Prostate gland (tissue), 2 donors: Measurements from ENCODE around the gene IL6R. TPM values are rescaled to one million over a fixed set of nuclear protein-coding genes. Genes with fewer than 3 reads are reported as not detected.
"Not testable (repeated sequence)": the region's sequence is repeated elsewhere in the genome, so short reads cannot be mapped to it uniquely, and the experiment has no call there.

Experiments used
- DNase-seq: peaks from one replicate; pipeline ENCODE4 v3.0.0-alpha.2; 2019; ENCODE audit warnings: low spot score
- H3K27ac ChIP-seq, 2 donors: fragments of 200-600 bp; sonication (generic); 2 replicates each; pipeline ENCODE4 v1.5.1; 2017 to 2019
- H3K27me3 ChIP-seq: fragments of 200-600 bp; sonication (generic); replicated peaks from 2 replicates; pipeline ENCODE4 v1.5.1; 2019; ENCODE audit not compliant: insufficient read depth
- H3K36me3 ChIP-seq, 2 donors: fragments of 200-600 bp; sonication (generic); 1 replicate in 1 of 2; 2 replicates in 1 of 2; pipeline versions ENCODE4 v1.5.1 to v1.8.1; 2017 to 2019
- H3K4me1 ChIP-seq: fragments of 200-600 bp; sonication (generic); replicated peaks from 2 replicates; pipeline ENCODE4 v1.5.1; 2019
- H3K4me3 ChIP-seq, 2 donors: fragments of 200-600 bp; sonication (generic); 2 replicates each; pipeline ENCODE4 v1.5.1; 2017 to 2019
- H3K9me3 ChIP-seq: fragments of 200-600 bp; sonication (generic); 2 replicates; pipeline ENCODE4 v1.5.1; 2017
- CTCF ChIP-seq, 4 experiments: fragments of 200-600 bp in 2 of 4; fragments of 450-650 bp in 2 of 4; sonication (generic) in 2 of 4; IDR thresholded peaks; 1 replicate in 3 of 4; 2 replicates in 1 of 4; pipeline ENCODE4 v1.5.1; 2016 to 2019; ENCODE audit warnings: antibody characterized with exemption in 4 of 4, mild to moderate bottlenecking in 2 of 4, moderate library complexity in 2 of 4
- POLR2A ChIP-seq: fragments of 450-650 bp; IDR thresholded peaks from one replicate; pipeline ENCODE4 v1.6.1; 2016; ENCODE audit warnings: antibody characterized with exemption, mild to moderate bottlenecking
- POLR2AphosphoS5 ChIP-seq: sonication (generic); formaldehyde crosslinking; IDR thresholded peaks from one replicate; pipeline ENCODE4 v1.6.1; 2017; ENCODE audit warnings: antibody characterized with exemption
- WGBS: methylation state at CpG from one replicate; pipeline ENCODE4 v1.1.5; 2018; 5-methylcytosine and 5-hydroxymethylcytosine counted together
- intact Hi-C: fragments of 100-400 bp; cut with DNase I; formaldehyde crosslinking; loops from one replicate; pipeline ENCODE4 v1.14.2; 2022
- total RNA-seq, 2 donors: library from RNA; depleted of rRNA; stranded (reverse); fragments of >200 nt; gene quantifications; one replicate each; pipeline ENCODE4 v1.1.0, GENCODE V29; 2016

Gene IL6R
- total RNA-seq, 2 donors from 2014 or later: 70.1 to 80.7 TPM

GRCh38 chr1:154485910-154486496 is 80.9 kb downstream of the IL6R start:
- TF ChIP-seq POLR2AphosphoS5: no peak
- WGBS: 43% methylated on average over 7 of the region's 7 CpGs
- intact Hi-C loops: loop anchor here (5.0 kb wide), 1 partner anchor 56 kb away; no protein-coding TSS in a partner anchor
- H3K27ac ChIP-seq: no peak overlapping the region
- H3K36me3 ChIP-seq: no peaks in the 10 kb centered on the region
- H3K4me1 ChIP-seq: no peaks in the 10 kb centered on the region
- H3K4me3 ChIP-seq: no peak overlapping the region
- no peaks in the 10 kb centered on the region for H3K9me3 ChIP-seq
- DNase-seq: no peak
- no peaks in the 10 kb centered on the region for H3K27me3 ChIP-seq

- H3K27me3 ChIP-seq, H3K27ac ChIP-seq, H3K4me3 ChIP-seq, H3K4me1 ChIP-seq, H3K36me3 ChIP-seq, H3K9me3 ChIP-seq, DNase-seq: not testable (repeated sequence)
- 73% methylated on average over 5 of the region's 5 CpGs for WGBS
- intact Hi-C loops: loop anchor here (5.0 kb wide), 1 partner anchor 56 kb away; no protein-coding TSS in a partner anchor
These were observed 81.6 kb downstream of the IL6R start for GRCh38 chr1:154486756-154487155.

GRCh38 chr1:154488922-154489321 is 83.8 kb downstream of the IL6R start:
- 62% methylated on average over 15 of the region's 20 CpGs for WGBS
- H3K4me1 ChIP-seq: no peaks in the 10 kb centered on the region
- H3K9me3 ChIP-seq: no peaks in the 10 kb centered on the region
- TF ChIP-seq POLR2AphosphoS5 (no peak), POLR2A (no peak), CTCF (IDR thresholded peaks at IDR 0.05) (no peak)
- intact Hi-C loops: loop anchor here (5.0 kb wide), 1 partner anchor 53 kb away; no protein-coding TSS in a partner anchor
- H3K36me3 ChIP-seq: no peaks in the 10 kb centered on the region
- no peak overlapping the region for H3K4me3 ChIP-seq
- H3K27me3 ChIP-seq: no peaks in the 10 kb centered on the region
- no peak for DNase-seq
- no peak overlapping the region for H3K27ac ChIP-seq

GRCh38 chr1:154489695-154490274 is 84.6 kb downstream of the IL6R start:
- WGBS: 49% methylated on average over 5 of the region's 5 CpGs
- intact Hi-C loops: loop anchor here (5.0 kb wide), 1 partner anchor 53 kb away; no protein-coding TSS in a partner anchor
- H3K4me1 ChIP-seq: no peaks in the 10 kb centered on the region
- no peak overlapping the region for H3K4me3 ChIP-seq
- DNase-seq: no peak
- no peaks in the 10 kb centered on the region for H3K27me3 ChIP-seq
- H3K36me3 ChIP-seq: no peaks in the 10 kb centered on the region
- no peaks in the 10 kb centered on the region for H3K9me3 ChIP-seq
- no peak overlapping the region for H3K27ac ChIP-seq
- TF ChIP-seq POLR2A (no peak), CTCF (IDR thresholded peaks at IDR 0.05) (no peak), POLR2AphosphoS5 (no peak)

- intact Hi-C loops: no loop called here
- 74% methylated on average over 1 of the region's 1 CpG for WGBS
- no peak for DNase-seq
These were observed 85.2 kb downstream of the IL6R start for GRCh38 chr1:154490317-154490716.

More at GRCh38 chr1:154490317-154490716, 85.2 kb downstream of the IL6R start:
- Histone ChIP-seq H3K4me1 (no peaks in the 10 kb centered on the region), H3K36me3 (no peaks in the 10 kb centered on the region), H3K27me3 (no peaks in the 10 kb centered on the region), H3K27ac (no peak overlapping the region), H3K4me3 (no peak overlapping the region), H3K9me3 (no peaks in the 10 kb centered on the region)
- TF ChIP-seq CTCF (IDR thresholded peaks at IDR 0.05) (no peak), POLR2AphosphoS5 (no peak)
